Stimulated activated CD4-positive, alpha-beta T cell treated with anti-CD3 and anti-CD28 coated beads, Interleukin-4, amount 100 ng/mL, for 48 hours (primary cell): ENCODE results near the gene FXR1.

Experiments
- DNase-seq, 2 donors: peaks; one replicate each; pipeline ENCODE4 v3.0.0-alpha.2; 2020; ENCODE audit warnings: low read depth in 2 of 2

The FXR1 gene

GRCh38 chr3:181007262-181007661 is 94.8 kb downstream of the FXR1 start:
- DNase-seq, result no peak

GRCh38 chr3:181008796-181009195 is 96.3 kb downstream of the FXR1 start:
- DNase-seq, result no peak

GRCh38 chr3:181009225-181009624 is 96.8 kb downstream of the FXR1 start:
- DNase-seq, result peak in 1 of 2 donors; percentile 35

- no peak for DNase-seq
Observed at GRCh38 chr3:181017690-181018089, 105.2 kb downstream of the FXR1 start.

GRCh38 chr3:181025204-181025603 is 112.7 kb downstream of the FXR1 start:
- DNase-seq, result no peak

GRCh38 chr3:181030948-181031347 is 118.5 kb downstream of the FXR1 start:
- DNase-seq, result no peak
